Endothelial cell of umbilical vein (primary cell): ENCODE results near the gene PLXNA4. TPM values are rescaled to one million over a fixed set of nuclear protein-coding genes. Genes with fewer than 3 reads are reported as not detected.
"Not testable (repeated sequence)": the region's sequence is repeated elsewhere in the genome, so short reads cannot be mapped to it uniquely, and the experiment has no call there.

ENCODE experiments used
- BruUV-seq: library from RNA; stranded (reverse); fragments of 400-500 nt; replicated peaks from 2 replicates; lab custom pipeline; 2021; lab: Mats Ljungman, UMichigan
- CTCF ChIA-PET: fragments of 300-600, 350-600 bp; sonication (Branson Sonifier 250); formaldehyde crosslinking; loops from one replicate; lab custom pipeline; 2021; ENCODE audit warnings: antibody characterized with exemption, inconsistent platforms; lab: Charles Lee
- POLR2A ChIA-PET: fragments of 300-600, 350-600 bp; sonication (Branson Sonifier 250); formaldehyde crosslinking; loops from one replicate; lab custom pipeline; 2021; ENCODE audit warnings: antibody characterized with exemption, inconsistent platforms; lab: Charles Lee
- DNase-seq: peaks from one replicate; pipeline ENCODE4 v3.0.0-alpha.2; 2011; ENCODE audit warnings: low read depth, low spot score
- FAIRE-seq: peaks from 2 replicates; lab custom pipeline; 2011; peaks lifted over from hg19 to GRCh38; lab: Jason Lieb, UNC
- H2AFZ ChIP-seq: 2 replicates; pipeline ENCODE4 v1.6.0; 2012; ENCODE audit warnings: low read depth, low read length, control low read depth, inconsistent platforms
- H3K27ac ChIP-seq: 2 replicates; pipeline ENCODE4 v1.5.1; 2011; ENCODE audit warnings: low read depth, mild to moderate bottlenecking, control low read depth, low read length, moderate library complexity; ENCODE audit not compliant: insufficient read depth
- H3K27me3 ChIP-seq, 2 experiments: 2 replicates each; pipeline versions ENCODE4 v1.6.0 to v1.6.1; 2011; ENCODE audit warnings: low read length in 2 of 2, mixed read lengths in 1 of 2; ENCODE audit not compliant: control insufficient read depth in 2 of 2, insufficient read depth in 2 of 2
- H3K36me3 ChIP-seq, 2 experiments: 2 replicates in 1 of 2; 3 replicates in 1 of 2; pipeline ENCODE4 v1.5.1; 2011; ENCODE audit warnings: low read length in 2 of 2, mild to moderate bottlenecking in 1 of 2, moderate library complexity in 1 of 2; ENCODE audit not compliant: control insufficient read depth in 2 of 2, insufficient read depth in 2 of 2; ENCODE audit errors: extremely low read depth in 1 of 2
- H3K4me1 ChIP-seq: 3 replicates; pipeline ENCODE4 v1.5.1; 2011; ENCODE audit warnings: mild to moderate bottlenecking, low read length; ENCODE audit not compliant: control insufficient read depth, insufficient read depth; ENCODE audit errors: extremely low read depth
- H3K4me2 ChIP-seq: 2 replicates; pipeline ENCODE4 v1.6.1; 2011; ENCODE audit warnings: low read length, control low read depth, mixed read lengths; ENCODE audit not compliant: insufficient read depth
- H3K4me3 ChIP-seq, 3 experiments: fragments of 200-600 bp in 1 of 3; sonication (generic), shearing (Covaris generic) in 1 of 3; replicated peaks in 1 of 3; 2 replicates each; pipeline ENCODE4 v1.5.1; 2011 to 2016; ENCODE audit warnings: control low read depth in 3 of 3, low read length in 3 of 3, mild to moderate bottlenecking in 2 of 3, inconsistent platforms in 1 of 3, low read depth in 1 of 3, moderate library complexity in 1 of 3; ENCODE audit not compliant: insufficient read depth in 1 of 3
- H3K79me2 ChIP-seq: 2 replicates; pipeline ENCODE4 v1.6.0; 2012; ENCODE audit warnings: low read length, inconsistent platforms; ENCODE audit not compliant: control insufficient read depth, insufficient read depth
- H3K9ac ChIP-seq: replicated peaks from 2 replicates; pipeline ENCODE3; 2011; ENCODE audit warnings: low read length, control low read depth; ENCODE audit not compliant: insufficient read depth; ENCODE audit errors: extremely low read depth
- H3K9me1 ChIP-seq: replicated peaks from 3 replicates; pipeline ENCODE4 v1.6.0; 2011; ENCODE audit warnings: mild to moderate bottlenecking, low read length; ENCODE audit not compliant: control insufficient read depth, insufficient read depth; ENCODE audit errors: extremely low read depth
- H3K9me3 ChIP-seq: replicated peaks from 2 replicates; pipeline ENCODE4 v1.5.1; 2012; ENCODE audit warnings: low read length, inconsistent platforms; ENCODE audit not compliant: control insufficient read depth, insufficient read depth
- H4K20me1 ChIP-seq: replicated peaks from 2 replicates; pipeline ENCODE3; 2011; ENCODE audit warnings: mild to moderate bottlenecking, low read length; ENCODE audit not compliant: control insufficient read depth, insufficient read depth; ENCODE audit errors: extremely low read depth
- CTCF ChIP-seq, 2 donors: IDR thresholded peaks; 1 replicate in 1 of 2; 2 replicates in 1 of 2; pipeline ENCODE4 v1.5.1; 2011; ENCODE audit warnings: low read length in 2 of 2, mild to moderate bottlenecking in 2 of 2, moderate library complexity in 2 of 2, control low read depth in 1 of 2, inconsistent platforms in 1 of 2, low read depth in 1 of 2; ENCODE audit not compliant: insufficient read depth in 1 of 2; ENCODE audit errors: extremely low read depth in 1 of 2
- EZH2 ChIP-seq: IDR thresholded peaks from 2 replicates; pipeline ENCODE4 v1.6.1; 2012; ENCODE audit warnings: borderline replicate concordance, low read depth, mild to moderate bottlenecking, moderate library complexity, low read length, inconsistent platforms; ENCODE audit not compliant: severe bottlenecking
- FOS ChIP-seq: IDR thresholded peaks from 2 replicates; pipeline ENCODE4 v1.6.1; 2011; ENCODE audit warnings: mild to moderate bottlenecking, low read length, moderate library complexity, borderline replicate concordance; ENCODE audit not compliant: insufficient read depth
- GATA2 ChIP-seq: IDR thresholded peaks from 2 replicates; pipeline ENCODE4 v1.7.0; 2011; ENCODE audit warnings: low read depth, mild to moderate bottlenecking, moderate library complexity, mixed read lengths, low read length; ENCODE audit not compliant: insufficient read length, insufficient read depth
- JUN ChIP-seq: IDR thresholded peaks from 2 replicates; pipeline ENCODE4 v1.6.1; 2011; ENCODE audit warnings: borderline replicate concordance, low read depth; ENCODE audit not compliant: insufficient read length, insufficient read depth
- MAX ChIP-seq: IDR thresholded peaks from 2 replicates; pipeline ENCODE4 v1.6.1; 2011; ENCODE audit not compliant: insufficient read depth, insufficient read length
- MYC ChIP-seq: IDR thresholded peaks from one replicate; pipeline ENCODE4 v1.6.1; 2011; ENCODE audit warnings: mild to moderate bottlenecking, low read depth, low read length
- POLR2A ChIP-seq: IDR thresholded peaks from 2 replicates; pipeline ENCODE4 v1.6.1; 2012; ENCODE audit warnings: low read depth, mild to moderate bottlenecking, control low read depth, low read length
- POLR2AphosphoS5 ChIP-seq: IDR thresholded peaks from 2 replicates; pipeline ENCODE4 v1.6.1; 2012; ENCODE audit warnings: low read depth, mild to moderate bottlenecking, control low read depth, low read length, moderate library complexity; ENCODE audit not compliant: insufficient read depth
- dilution Hi-C: fragments of 300-500 bp; cut with MboI; formaldehyde crosslinking; loops from one replicate; pipeline ENCODE4 v1.15.0; 2019; ENCODE audit warnings: low sequenced_read_pairs; ENCODE audit not compliant: extremely low pct_ligation_motif_present
- intact Hi-C: fragments of 100-400 bp; cut with micrococcal nuclease; formaldehyde crosslinking; loops from one replicate; pipeline ENCODE4 v1.10.0; 2022
- polyA plus RNA-seq, 4 experiments: library from polyadenylated mRNA; depleted of rRNA in 3 of 4; stranded (reverse) in 3 of 4; unstranded in 1 of 4; fragments of >200 nt; gene quantifications; 2 replicates each; pipeline versions ENCODE4 v1.2.1 to v1.2.3, GENCODE V29; 2011 to 2012; ENCODE audit warnings: missing spikeins in 1 of 4
- total RNA-seq: library from RNA; stranded (reverse); gene quantifications from 2 replicates; pipeline ENCODE4 v1.2.3, GENCODE V29; 2021

The PLXNA4 gene
- total and polyA plus RNA-seq, 2 donors (not counting 3 experiments of a cell fraction or from before 2014, with no cell fraction given): 12.1 to 20.4 TPM

GRCh38 chr7:132390705-132391104 lies 185.6 kb downstream of the PLXNA4 start:
- ChIA-PET POLR2A (no interaction called here), CTCF (interaction anchor here (1.0 kb wide), 1 partner anchor 72 kb away, joined by 3 read pairs; no protein-coding TSS in a partner anchor)
- peaks cover 0 to 2% of the 10 kb centered on the region in 2 experiments for H3K36me3 ChIP-seq
- no peak overlapping the region for H3K4me3 ChIP-seq
- no peak for FAIRE-seq
- H3K79me2 ChIP-seq: no peaks in the 10 kb centered on the region
- no peaks in the 10 kb centered on the region for H4K20me1 ChIP-seq
- BruUV-seq: no TSS peak
- dilution Hi-C loops (no loop called here), intact Hi-C loops (no loop called here)
- no peak overlapping the region for H3K4me2 ChIP-seq
- TF ChIP-seq POLR2AphosphoS5 (no peak), MYC (no peak), CTCF (IDR thresholded peaks at IDR 0.05; ENCODE audit: extremely low read depth in 1 of 2, insufficient read depth in 1 of 2, low read depth in 1 of 2, low read length in 2 of 2) (no peak), EZH2 (no peak), GATA2 (no peak), MAX (no peak), FOS (no peak), JUN (no peak), POLR2A (no peak)
- H2AFZ ChIP-seq: no peak overlapping the region
- DNase-seq: no peak
- no peak overlapping the region for H3K27ac ChIP-seq
- H3K9me3 ChIP-seq: no peaks in the 10 kb centered on the region
- peaks cover 18% of the 10 kb centered on the region for H3K4me1 ChIP-seq
- H3K27me3 ChIP-seq: no peaks in the 10 kb centered on the region
- no peak overlapping the region for H3K9ac ChIP-seq
- H3K9me1 ChIP-seq: no peaks in the 10 kb centered on the region

- H3K79me2 ChIP-seq, FAIRE-seq, H3K4me2 ChIP-seq, H3K36me3 ChIP-seq, H2AFZ ChIP-seq, BruUV-seq, POLR2A ChIA-PET, H3K9ac ChIP-seq, H3K4me3 ChIP-seq, H3K27me3 ChIP-seq, H4K20me1 ChIP-seq, dilution Hi-C loops, H3K9me3 ChIP-seq, intact Hi-C loops, H3K27ac ChIP-seq, H3K9me1 ChIP-seq, DNase-seq: not testable (repeated sequence)
- CTCF ChIA-PET: interaction anchor here (1.0 kb wide), 1 partner anchor 72 kb away, joined by 3 read pairs; no protein-coding TSS in a partner anchor
- H3K4me1 ChIP-seq: peaks cover 18% of the 10 kb centered on the region
Measured at GRCh38 chr7:132390049-132390448, 186.2 kb downstream of the PLXNA4 start.
